NCI-H1694 treated with DMSO at 0.1 percent for 48 hours (cell line): ENCODE data around the gene CXADR.

Source experiments
- DNase-seq: peaks from one replicate; lab custom pipeline; 2025; lab: John Stamatoyannopoulos, UW

The CXADR gene

DNA sequence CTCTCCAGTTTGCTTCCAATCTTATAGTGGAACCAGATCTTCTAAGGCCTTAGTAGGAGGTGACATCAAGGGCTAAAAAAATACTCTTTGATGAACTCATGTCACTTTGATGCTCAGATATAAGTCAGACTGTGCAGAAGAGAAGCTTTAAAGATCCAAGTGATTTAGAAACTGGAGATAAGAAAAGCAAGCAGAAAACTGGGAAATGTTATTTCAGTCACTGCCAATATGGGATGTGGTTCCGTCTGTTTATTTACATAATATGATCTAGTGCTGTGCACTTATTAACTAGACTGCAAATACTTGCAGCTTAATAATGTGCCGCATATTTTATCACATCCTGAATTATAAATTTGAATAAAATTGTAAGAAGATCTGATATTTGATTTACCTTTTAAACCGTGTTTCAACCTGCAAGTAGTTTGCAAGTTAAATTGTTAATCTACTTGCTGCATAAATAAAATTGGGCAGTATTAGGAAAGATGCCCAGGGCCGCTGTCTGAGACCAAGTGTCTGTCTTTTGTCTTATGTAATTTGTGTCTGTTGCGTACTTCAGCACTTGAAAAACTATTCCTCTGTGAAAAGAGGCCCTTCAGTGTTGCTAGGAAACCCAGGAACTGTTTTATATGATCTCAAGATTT lies 29.6 kb downstream of the CXADR start:
- no peak for DNase-seq

GRCh38 chr21:17545007-17545406 lies 32.2 kb downstream of the CXADR start:
- DNase-seq, result no peak

GRCh38 chr21:17548262-17548661 lies 35.4 kb downstream of the CXADR start:
- DNase-seq, result no peak

DNA sequence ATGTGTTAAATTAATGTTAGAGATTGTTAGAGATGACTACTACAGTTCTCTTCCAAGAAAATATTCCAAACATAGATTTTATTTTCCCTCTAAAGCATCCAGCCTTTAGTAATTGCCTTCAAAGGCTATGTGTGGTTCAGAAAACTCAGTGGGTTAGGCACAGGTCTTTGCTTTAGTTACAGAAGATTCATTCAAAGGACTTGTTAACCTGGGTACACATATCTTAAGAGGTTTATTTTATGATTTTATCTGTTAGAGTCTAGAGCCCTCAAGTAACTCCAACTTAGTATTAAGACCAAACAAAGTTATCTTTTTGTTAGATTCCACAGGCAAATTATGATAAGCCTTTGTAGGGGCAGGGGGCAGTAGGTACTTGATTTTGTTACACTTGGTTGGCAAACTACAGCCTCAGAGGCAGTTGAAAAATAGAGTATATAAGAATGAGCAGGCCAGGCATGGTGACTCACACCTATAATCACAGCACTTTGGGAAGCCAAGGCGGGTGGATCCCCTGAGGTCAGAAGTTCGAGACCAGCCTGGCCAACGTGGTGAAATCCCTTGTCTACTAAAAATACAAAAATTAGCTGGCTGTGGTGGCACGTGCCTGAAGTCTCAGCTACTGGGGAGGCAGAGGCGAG lies 37.9 kb downstream of the CXADR start:
- DNase-seq, result no peak

- DNase-seq, result no peak
These were observed 39.6 kb downstream of the CXADR start for GRCh38 chr21:17552410-17552809.

DNA sequence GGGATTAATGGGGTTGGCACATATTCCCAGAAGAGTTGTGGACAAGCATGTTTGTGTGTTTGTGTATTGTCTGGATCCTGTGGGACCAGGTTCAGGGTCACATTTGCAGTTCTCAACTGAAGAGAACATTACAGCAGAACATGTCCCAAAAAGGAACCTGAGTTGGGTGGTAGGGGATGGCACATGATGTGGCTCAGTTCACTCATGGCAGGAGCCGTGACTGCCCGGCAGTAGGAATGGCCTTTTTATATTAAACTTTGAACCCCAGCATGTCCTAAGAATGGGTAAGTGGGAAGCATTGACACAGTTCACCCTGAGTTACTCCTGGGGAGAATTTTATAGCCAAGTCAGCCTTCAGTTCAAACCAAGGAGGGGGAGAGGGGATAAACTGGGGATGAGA lies 41.3 kb downstream of the CXADR start:
- DNase-seq, result no peak

DNA sequence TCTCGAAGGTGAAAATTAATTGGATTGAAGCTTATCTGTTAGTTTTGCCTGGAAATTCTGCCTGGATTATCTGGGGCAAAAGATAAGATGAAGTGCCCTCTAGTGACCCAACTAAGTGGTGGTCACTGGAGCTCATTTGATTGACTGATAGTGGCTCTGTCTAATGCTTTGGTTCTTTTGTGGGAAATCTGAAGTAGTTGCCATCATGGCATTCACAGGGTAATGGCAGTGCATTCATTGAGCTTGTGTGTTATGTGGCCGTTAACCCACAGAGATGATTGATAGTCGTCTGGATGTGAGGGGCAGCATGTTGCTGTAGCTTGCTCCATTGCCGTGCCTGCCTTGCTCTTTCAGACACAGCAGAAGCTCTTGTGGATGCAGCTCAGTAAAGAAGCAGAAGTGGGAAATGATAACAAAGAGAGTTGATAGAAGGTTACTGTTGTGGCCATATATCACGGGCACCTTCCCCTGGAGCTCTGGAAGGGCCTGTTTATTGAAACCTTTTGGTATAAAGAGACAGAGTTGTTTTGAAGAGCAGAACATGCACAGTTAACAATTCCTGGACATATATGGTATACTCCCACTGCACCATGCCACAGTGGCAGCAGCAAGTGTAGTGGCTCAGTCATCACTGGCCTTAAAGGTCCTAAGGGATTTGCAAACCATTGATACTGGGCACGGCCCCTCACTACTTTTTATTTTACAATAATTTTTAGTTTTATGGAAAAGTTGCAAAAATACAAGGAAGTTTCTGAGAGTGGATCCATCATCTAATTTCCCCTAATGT lies 42.0 kb downstream of the CXADR start:
- DNase-seq, result no peak

DNA sequence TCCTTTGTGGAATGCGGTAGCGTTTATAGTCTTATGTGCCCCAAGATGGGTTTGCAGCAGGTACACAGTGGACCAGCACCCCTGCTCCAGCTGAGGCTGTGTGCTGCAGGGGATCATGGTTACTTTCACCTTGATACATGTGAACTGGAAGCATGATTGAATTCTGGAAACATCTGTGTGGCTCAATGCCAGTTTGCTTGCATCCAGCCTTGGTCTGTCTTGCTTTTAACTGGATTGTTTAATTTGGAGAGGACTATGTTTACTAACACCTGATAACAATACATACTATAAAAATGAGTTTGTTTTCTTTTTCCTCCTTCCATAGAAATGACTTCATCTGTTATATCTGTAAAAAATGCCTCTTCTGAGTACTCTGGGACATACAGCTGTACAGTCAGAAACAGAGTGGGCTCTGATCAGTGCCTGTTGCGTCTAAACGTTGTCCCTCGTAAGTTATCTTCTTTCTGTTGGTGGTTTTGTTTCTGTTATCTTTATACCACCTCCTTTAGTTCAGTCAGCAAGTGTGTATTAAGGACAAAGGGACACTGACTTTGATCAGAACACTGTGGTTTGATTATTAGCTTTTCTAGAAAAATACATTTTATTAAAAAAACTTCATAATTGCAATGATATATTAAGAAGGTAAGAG lies 47.7 kb downstream of the CXADR start:
- DNase-seq, result no peak

DNA sequence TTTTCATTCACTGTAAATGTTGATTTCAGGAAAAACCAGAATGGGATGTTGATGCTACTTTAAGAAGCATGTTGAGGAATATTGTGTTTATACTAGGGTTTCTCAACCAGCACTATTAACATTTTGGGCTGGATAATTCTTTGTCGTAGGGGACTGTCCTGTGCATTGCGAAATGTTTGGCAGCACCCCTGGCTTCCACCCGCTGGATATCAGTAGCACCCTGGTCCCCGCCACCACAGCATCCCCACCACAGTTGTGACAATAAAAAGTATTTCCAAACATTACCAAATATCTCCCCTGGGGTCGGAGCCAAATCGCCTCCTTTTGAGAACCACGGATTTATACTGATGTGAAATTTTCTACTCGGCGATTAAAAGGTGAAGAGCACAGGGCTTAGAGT lies 57.9 kb downstream of the CXADR start:
- no peak for DNase-seq

- no peak for DNase-seq
These were observed 59.6 kb downstream of the CXADR start for GRCh38 chr21:17572431-17572830.

DNA sequence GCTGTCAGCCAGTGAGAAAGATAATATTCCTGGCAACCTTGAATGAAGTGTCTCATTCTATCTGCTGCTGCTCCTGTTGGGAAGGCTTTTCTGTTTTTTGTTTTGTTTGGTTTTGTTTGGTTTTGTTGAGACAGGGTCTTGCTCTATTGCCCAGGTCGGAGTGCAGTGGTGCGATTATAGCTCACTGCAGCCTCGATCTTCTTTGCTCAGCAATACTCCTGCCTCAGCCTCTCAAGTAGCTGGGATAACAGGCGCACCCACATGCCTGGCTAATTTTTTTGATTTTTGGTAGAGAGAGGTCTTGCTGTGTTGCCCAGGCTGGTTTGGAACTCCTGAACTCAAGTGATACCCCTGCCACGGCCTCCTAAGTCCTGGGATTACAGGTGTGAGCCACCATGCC lies 62.2 kb downstream of the CXADR start:
- DNase-seq, result no peak

GRCh38 chr21:17576080-17576835 lies 63.4 kb downstream of the CXADR start:
- no peak for DNase-seq

GRCh38 chr21:17577701-17578100 lies 64.9 kb downstream of the CXADR start:
- DNase-seq, result no peak

- no peak for DNase-seq
These were observed 65.3 kb downstream of the CXADR start for GRCh38 chr21:17578162-17578561.

DNA sequence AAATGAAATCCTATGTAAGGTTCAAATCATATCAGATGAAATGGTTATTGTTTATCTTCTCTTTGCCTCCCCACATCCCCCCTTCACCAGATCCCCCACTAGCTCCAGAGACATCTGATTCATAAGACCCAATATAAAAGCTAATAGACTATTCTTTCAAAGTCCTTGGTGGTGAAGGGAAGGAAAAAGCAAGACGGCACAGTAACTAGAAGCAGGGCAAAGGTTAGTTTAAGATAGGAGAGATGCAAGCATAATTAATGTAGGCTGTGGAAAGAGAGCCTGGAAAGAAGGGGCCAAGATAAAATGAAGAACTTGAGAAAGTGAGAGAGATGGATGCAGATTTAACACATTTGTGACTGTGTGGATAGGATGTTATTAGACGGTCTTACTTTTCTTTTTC lies 66.0 kb downstream of the CXADR start:
- DNase-seq, result no peak

- DNase-seq, result no peak
These were observed 67.5 kb downstream of the CXADR start for GRCh38 chr21:17580319-17580718.

DNA sequence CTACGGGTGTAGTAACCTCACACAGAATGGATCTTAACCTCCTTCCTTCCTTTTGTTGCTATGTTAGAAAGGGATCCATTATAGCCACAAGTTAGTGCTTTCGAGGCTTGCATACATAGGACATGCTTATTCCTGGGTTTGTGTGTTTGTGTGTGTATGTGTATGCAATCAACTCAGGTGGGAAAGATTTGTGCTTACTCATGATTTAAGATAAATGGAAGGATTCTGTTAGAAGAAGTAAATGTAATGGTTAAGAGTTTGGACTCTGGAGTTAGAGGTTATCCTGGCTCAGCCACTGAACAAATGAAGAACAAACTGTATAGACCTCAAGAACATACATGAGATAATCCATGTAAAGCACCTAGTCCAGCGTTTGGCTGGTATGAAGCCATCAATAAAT lies 71.1 kb downstream of the CXADR start:
- no peak for DNase-seq

GRCh38 chr21:17585875-17586450 lies 73.1 kb downstream of the CXADR start:
- peak; percentile 78 for DNase-seq

- no peak for DNase-seq
These were observed 77.6 kb downstream of the CXADR start for GRCh38 chr21:17590430-17590829.

DNA sequence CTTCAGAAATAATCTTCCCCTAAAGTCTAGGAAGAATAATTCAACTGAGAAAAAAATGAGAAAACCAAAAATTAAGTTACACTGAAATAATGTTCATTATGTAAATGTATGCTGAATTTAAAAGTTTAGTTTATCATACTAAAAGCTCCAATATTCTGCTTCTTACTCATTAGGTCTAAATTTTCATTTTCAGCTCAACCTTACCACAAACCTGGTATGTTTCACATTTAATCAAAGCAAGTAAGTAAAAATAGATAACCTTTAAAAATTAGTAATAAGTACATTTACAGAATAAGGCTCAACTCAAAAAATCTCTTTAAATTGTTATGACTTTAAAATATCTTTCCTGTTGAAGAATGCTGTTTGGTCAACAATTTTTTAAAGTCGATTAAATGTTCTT lies 84.8 kb downstream of the CXADR start:
- no peak for DNase-seq

DNA sequence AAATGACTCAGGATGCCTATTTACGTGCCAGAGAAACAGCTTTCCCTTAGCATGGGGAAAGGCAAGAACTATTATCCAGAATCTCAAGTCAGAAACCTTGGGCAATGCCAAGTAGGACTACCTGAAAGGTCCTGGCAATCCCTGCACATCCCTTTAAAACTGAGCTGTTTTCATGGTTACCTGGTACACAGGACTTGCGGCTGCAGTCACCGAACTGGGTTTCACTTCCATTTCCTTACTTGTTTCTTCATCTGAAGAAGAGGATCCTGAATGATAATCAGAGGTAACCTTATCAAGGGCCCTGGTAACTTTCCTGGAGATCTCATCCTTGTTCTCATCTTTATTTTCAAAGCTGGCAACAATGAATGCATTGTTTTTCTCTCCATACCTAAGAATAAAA lies 85.6 kb downstream of the CXADR start:
- DNase-seq, result no peak

- DNase-seq, result no peak
These were observed 90.0 kb downstream of the CXADR start for GRCh38 chr21:17602874-17603273.
